AG10803 (cell line): ENCODE results near the gene GLA.

Experiments
- DNase-seq: peaks from one replicate; pipeline ENCODE4 v3.0.0; 2010; ENCODE audit warnings: low read depth
- H3K4me3 ChIP-seq: 2 replicates; pipeline ENCODE4 v1.5.1; 2011; ENCODE audit warnings: mild to moderate bottlenecking, low read length, control low read depth
- CTCF ChIP-seq: conservative IDR thresholded peaks from 2 replicates; pipeline ENCODE4 v1.5.1; 2011; ENCODE audit warnings: mild to moderate bottlenecking, low read length, control low read depth, inconsistent platforms

Gene GLA

GRCh38 chrX:101377547-101377946 is 30.2 kb downstream of the GLA start:
- TF ChIP-seq CTCF = no peak
- no peak for DNase-seq

GRCh38 chrX:101370888-101371504 is 36.7 kb downstream of the GLA start:
- no peak overlapping the region for H3K4me3 ChIP-seq
- DNase-seq = no peak
- no peak for TF ChIP-seq CTCF

More at GRCh38 chrX:101377547-101377946, 30.2 kb downstream of the GLA start:
- no peak overlapping the region for H3K4me3 ChIP-seq

- no peak for TF ChIP-seq CTCF
- no peak overlapping the region for H3K4me3 ChIP-seq
Observed at GRCh38 chrX:101369687-101370086, 38.0 kb downstream of the GLA start.

GRCh38 chrX:101368800-101369199 is 38.9 kb downstream of the GLA start:
- H3K4me3 ChIP-seq = no peak overlapping the region
- TF ChIP-seq CTCF = no peak
- no peak for DNase-seq

More at GRCh38 chrX:101369687-101370086, 38.0 kb downstream of the GLA start:
- no peak for DNase-seq

GRCh38 chrX:101365301-101365795 is 42.4 kb downstream of the GLA start:
- no peak for DNase-seq
- no peak for TF ChIP-seq CTCF
- no peak overlapping the region for H3K4me3 ChIP-seq

GRCh38 chrX:101362757-101363156 is 45.0 kb downstream of the GLA start:
- no peak for TF ChIP-seq CTCF
- no peak for DNase-seq
- no peak overlapping the region for H3K4me3 ChIP-seq

GRCh38 chrX:101362116-101362515 is 45.6 kb downstream of the GLA start:
- H3K4me3 ChIP-seq = no peak overlapping the region
- no peak for DNase-seq
- no peak for TF ChIP-seq CTCF
